Astrocyte (in vitro differentiated cells and primary cell): Measurements from ENCODE around the gene CLCN7. TPM values are rescaled to one million over a fixed set of nuclear protein-coding genes. Genes with fewer than 3 reads are reported as not detected.
A peak's percentile ranks its signal among the peaks of the same experiment; 100 is the strongest.

Experiments used
- DNase-seq: peaks from one replicate; pipeline ENCODE4 v3.0.0-alpha.2; 2010; ENCODE audit warnings: low read depth
- FAIRE-seq: peaks from 2 replicates; lab custom pipeline; 2011; peaks lifted over from hg19 to GRCh38; lab: Jason Lieb, UNC
- H2AFZ ChIP-seq: 2 replicates; pipeline ENCODE4 v1.6.0; 2012; ENCODE audit warnings: low read depth, low read length, inconsistent platforms
- H3K27ac ChIP-seq: 2 replicates; pipeline ENCODE4 v1.5.1; 2011; ENCODE audit warnings: low read depth, low read length, inconsistent platforms
- H3K27me3 ChIP-seq: 2 replicates; pipeline ENCODE4 v1.6.0; 2011; ENCODE audit warnings: low read length, inconsistent platforms; ENCODE audit not compliant: insufficient read depth
- H3K36me3 ChIP-seq: 2 replicates; pipeline ENCODE4 v1.5.1; 2011; ENCODE audit warnings: low read length, inconsistent platforms; ENCODE audit not compliant: insufficient read depth
- H3K4me1 ChIP-seq: 2 replicates; pipeline ENCODE4 v1.5.1; 2011; ENCODE audit warnings: low read length, inconsistent platforms; ENCODE audit not compliant: insufficient read depth
- H3K4me2 ChIP-seq: 2 replicates; pipeline ENCODE4 v1.6.0; 2012; ENCODE audit warnings: low read length, inconsistent platforms
- H3K4me3 ChIP-seq: 2 replicates; pipeline ENCODE4 v1.5.1; 2011; ENCODE audit warnings: low read depth, mild to moderate bottlenecking, low read length, inconsistent platforms; ENCODE audit not compliant: insufficient read depth
- H3K79me2 ChIP-seq: 2 replicates; pipeline ENCODE4 v1.6.0; 2012; ENCODE audit warnings: mild to moderate bottlenecking, low read length, inconsistent platforms; ENCODE audit not compliant: insufficient read depth
- H3K9ac ChIP-seq: 2 replicates; pipeline ENCODE4 v1.6.0; 2012; ENCODE audit warnings: mild to moderate bottlenecking, low read length, inconsistent platforms
- H3K9me3 ChIP-seq: 2 replicates; pipeline ENCODE4 v1.5.1; 2012; ENCODE audit warnings: low read depth, mild to moderate bottlenecking, low read length, inconsistent platforms; ENCODE audit not compliant: insufficient read depth
- H4K20me1 ChIP-seq: 2 replicates; pipeline ENCODE4 v1.6.0; 2012; ENCODE audit warnings: low read length, inconsistent platforms; ENCODE audit not compliant: insufficient read depth
- H3K27ac Mint-ChIP-seq: one replicate; pipeline ENCODE4 v1.8.0; 2021; ENCODE audit warnings: mild to moderate bottlenecking, mixed read lengths; ENCODE audit not compliant: unreplicated experiment
- H3K27me3 Mint-ChIP-seq: one replicate; pipeline ENCODE4 v1.8.0; 2021; ENCODE audit warnings: low read depth, mixed read lengths; ENCODE audit not compliant: unreplicated experiment
- H3K36me3 Mint-ChIP-seq: one replicate; pipeline ENCODE4 v1.8.0; 2021; ENCODE audit warnings: low read depth, mixed read lengths; ENCODE audit not compliant: unreplicated experiment
- H3K4me1 Mint-ChIP-seq: one replicate; pipeline ENCODE4 v1.8.0; 2021; ENCODE audit warnings: low read depth, mixed read lengths; ENCODE audit not compliant: unreplicated experiment
- H3K4me3 Mint-ChIP-seq: one replicate; pipeline ENCODE4 v1.8.0; 2021; ENCODE audit warnings: mild to moderate bottlenecking, moderate library complexity, mixed read lengths; ENCODE audit not compliant: unreplicated experiment
- H3K9me3 Mint-ChIP-seq: one replicate; pipeline ENCODE4 v1.8.0; 2021; ENCODE audit warnings: mild to moderate bottlenecking, mixed read lengths; ENCODE audit not compliant: unreplicated experiment
- EZH2 ChIP-seq: IDR thresholded peaks from 2 replicates; pipeline ENCODE4 v1.6.1; 2012; ENCODE audit warnings: mild to moderate bottlenecking, low read length, inconsistent platforms; ENCODE audit not compliant: insufficient read depth
- total RNA-seq: library from RNA; stranded (reverse); gene quantifications from 2 replicates; pipeline ENCODE4 v1.2.1, GENCODE V29; 2021
- TF ChIP-seq, protein P1 (sequence below): IDR thresholded peaks from 2 replicates; pipeline ENCODE4 v1.5.1; 2011; ENCODE audit warnings: low read depth, mild to moderate bottlenecking, inconsistent platforms, low read length, moderate library complexity; ENCODE audit not compliant: insufficient read depth

Gene CLCN7
- total RNA-seq, 1 donor from 2014 or later, result 66.7 TPM

DNA sequence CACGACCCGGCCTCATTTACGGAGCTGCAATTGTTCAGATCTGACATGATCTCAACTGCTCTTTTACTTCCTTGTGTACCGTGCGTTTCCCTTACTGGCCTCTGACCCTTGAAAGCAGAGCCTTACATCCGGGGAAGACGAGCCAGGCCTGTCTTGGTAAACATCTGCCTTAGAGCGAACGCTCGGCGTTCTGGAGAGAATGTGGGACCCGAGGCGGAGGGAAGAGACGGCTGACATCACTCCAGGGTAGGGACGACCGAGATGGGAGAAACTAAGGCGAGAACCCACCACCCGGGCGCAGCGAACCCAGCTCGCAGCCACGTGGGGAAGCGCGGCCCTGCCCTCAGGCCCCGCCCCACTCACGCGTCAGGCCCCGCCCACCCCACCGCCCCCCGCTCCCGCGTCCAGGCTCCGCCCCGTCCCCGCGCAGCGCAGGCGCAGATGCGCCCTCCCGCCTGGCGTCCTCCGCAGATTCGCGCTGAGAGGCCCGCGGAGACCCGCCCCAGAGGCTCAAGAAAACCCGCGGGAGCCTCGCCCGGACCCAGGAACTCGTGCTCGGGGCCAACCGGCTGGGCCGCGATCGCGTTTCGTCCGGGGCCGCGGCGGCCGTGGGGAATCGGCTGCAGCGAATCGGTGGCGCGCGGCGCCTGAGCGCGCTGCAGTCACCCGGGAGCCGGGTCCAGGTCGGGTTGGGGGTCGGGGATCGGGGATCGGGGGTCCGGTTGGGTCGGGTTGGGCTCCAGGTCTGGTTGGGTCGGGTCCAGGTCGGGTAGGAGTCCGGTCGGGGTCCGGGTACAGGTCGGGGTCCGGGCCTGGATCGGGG, 18.3 kb upstream of the CLCN7 start, which contains the start of gene TELO2:
Gene TELO2, plus strand, starts transcription at position 438 of the 823 bp plus-strand sequence. CDS start 922 bp downstream, outside the sequence.
- H3K27ac ChIP-seq, result peak within 1 kb of the TSS; percentile 80
- Mint-ChIP-seq H3K27me3 (peaks cover 13% of the 10 kb centered on the region), H3K9me3 (no peaks in the 10 kb centered on the region), H3K4me1 (peaks cover 6% of the 10 kb centered on the region), H3K27ac (peak within 1 kb of the TSS; percentile 98), H3K4me3 (peak within 1 kb of the TSS; percentile 91), H3K36me3 (peaks cover 5% of the 10 kb centered on the region)
- peaks cover 15% of the 10 kb centered on the region for H3K4me1 ChIP-seq
- H2AFZ ChIP-seq, result peak within 1 kb of the TSS; percentile 98
- peaks cover 29% of the 10 kb centered on the region for H3K79me2 ChIP-seq
- peak within 1 kb of the TSS; percentile 76 for H3K4me3 ChIP-seq
- peak; percentile 39 for DNase-seq
- H3K27me3 ChIP-seq, result no peaks in the 10 kb centered on the region
- H3K36me3 ChIP-seq, result peaks cover 2% of the 10 kb centered on the region
- FAIRE-seq, result no peak
- no peaks in the 10 kb centered on the region for H3K9me3 ChIP-seq
- peaks cover 13% of the 10 kb centered on the region for H4K20me1 ChIP-seq
- H3K9ac ChIP-seq, result peak within 1 kb of the TSS; percentile 89
- no peak for TF ChIP-seq EZH2
- TF ChIP-seq, protein P1, sequence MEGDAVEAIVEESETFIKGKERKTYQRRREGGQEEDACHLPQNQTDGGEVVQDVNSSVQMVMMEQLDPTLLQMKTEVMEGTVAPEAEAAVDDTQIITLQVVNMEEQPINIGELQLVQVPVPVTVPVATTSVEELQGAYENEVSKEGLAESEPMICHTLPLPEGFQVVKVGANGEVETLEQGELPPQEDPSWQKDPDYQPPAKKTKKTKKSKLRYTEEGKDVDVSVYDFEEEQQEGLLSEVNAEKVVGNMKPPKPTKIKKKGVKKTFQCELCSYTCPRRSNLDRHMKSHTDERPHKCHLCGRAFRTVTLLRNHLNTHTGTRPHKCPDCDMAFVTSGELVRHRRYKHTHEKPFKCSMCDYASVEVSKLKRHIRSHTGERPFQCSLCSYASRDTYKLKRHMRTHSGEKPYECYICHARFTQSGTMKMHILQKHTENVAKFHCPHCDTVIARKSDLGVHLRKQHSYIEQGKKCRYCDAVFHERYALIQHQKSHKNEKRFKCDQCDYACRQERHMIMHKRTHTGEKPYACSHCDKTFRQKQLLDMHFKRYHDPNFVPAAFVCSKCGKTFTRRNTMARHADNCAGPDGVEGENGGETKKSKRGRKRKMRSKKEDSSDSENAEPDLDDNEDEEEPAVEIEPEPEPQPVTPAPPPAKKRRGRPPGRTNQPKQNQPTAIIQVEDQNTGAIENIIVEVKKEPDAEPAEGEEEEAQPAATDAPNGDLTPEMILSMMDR, result no peak
- peak within 1 kb of the TSS; percentile 99 for H3K4me2 ChIP-seq

DNA sequence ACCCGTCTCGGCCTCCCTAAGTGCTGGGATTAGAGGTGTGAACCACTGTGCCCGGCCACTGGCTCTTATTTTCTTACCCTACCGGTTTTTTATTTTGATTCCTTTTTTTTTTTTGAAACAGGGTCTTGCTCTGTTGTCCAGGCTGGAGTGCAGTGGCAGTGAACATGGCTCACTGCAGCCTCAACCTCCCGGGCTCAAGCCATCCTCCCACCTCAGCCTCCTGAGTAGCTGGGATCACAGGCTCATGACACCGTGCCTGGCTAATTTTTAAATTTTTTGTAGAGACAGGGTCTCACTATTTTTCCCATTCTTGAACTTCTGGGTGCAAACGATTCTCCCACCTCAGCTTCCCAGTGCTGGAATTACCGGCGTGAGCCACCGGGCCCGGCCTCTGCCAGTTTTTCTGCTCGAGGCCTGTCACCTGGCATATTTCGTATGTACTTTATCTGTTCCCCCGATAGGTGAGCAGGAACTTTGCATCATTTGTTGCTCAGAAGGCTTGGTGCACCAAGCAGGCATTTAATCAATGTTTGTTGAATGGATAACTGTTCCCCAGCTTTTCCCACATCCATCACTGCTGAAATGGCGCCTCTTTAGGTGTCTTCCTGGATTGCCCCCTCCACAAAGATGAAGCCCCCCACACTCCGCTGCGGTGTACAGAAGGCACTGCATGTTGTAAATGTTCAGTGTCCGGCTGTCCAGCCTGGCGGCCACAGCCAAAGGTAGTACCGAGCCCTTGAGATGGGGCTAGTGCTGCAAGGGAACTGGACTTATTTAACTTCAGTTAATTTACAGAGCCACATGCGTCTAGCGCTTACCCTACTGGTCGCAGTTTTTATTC, 17.5 kb upstream of the CLCN7 start:
- Histone ChIP-seq H3K4me3 (peak overlapping the region; percentile 57), H3K79me2 (peaks cover 29% of the 10 kb centered on the region), H3K27me3 (no peaks in the 10 kb centered on the region), H2AFZ (peak overlapping the region; percentile 98), H3K9ac (peak overlapping the region; percentile 89), H3K4me1 (peaks cover 15% of the 10 kb centered on the region), H3K9me3 (no peaks in the 10 kb centered on the region), H4K20me1 (peaks cover 13% of the 10 kb centered on the region), H3K27ac (peak overlapping the region; percentile 53), H3K4me2 (peak overlapping the region; percentile 99), H3K36me3 (no peaks in the 10 kb centered on the region)
- no peak for FAIRE-seq
- Mint-ChIP-seq H3K4me3 (peak overlapping the region; percentile 91), H3K4me1 (peaks cover 6% of the 10 kb centered on the region), H3K9me3 (no peaks in the 10 kb centered on the region), H3K27ac (peak overlapping the region; percentile 98), H3K36me3 (peaks cover 5% of the 10 kb centered on the region), H3K27me3 (peaks cover 13% of the 10 kb centered on the region)
- TF ChIP-seq EZH2, result no peak
- TF ChIP-seq, protein P1, result no peak
- no peak for DNase-seq
